K562 (cell line): ENCODE data around the gene SLAMF8. TPM values are rescaled to one million over a fixed set of nuclear protein-coding genes. Genes with fewer than 3 reads are reported as not detected.

ENCODE experiments used
- BDP1 ChIP-seq: IDR thresholded peaks from 3 replicates; pipeline ENCODE4 v1.6.1; 2011; ENCODE audit not compliant: insufficient read length, insufficient read depth
- ELF2 ChIP-seq: fragments of 250-450 bp; sonication (Bioruptor Pico); IDR thresholded peaks from 2 replicates; pipeline ENCODE4 v1.5.0; 2021; ENCODE audit warnings: mild to moderate bottlenecking
- ESRRA ChIP-seq: fragments of 450-650 bp; IDR thresholded peaks from 2 replicates; pipeline ENCODE4 v1.6.1; 2014; ENCODE audit warnings: low read depth, mild to moderate bottlenecking, moderate library complexity, borderline replicate concordance
- NFRKB ChIP-seq: fragments of 450-650 bp; IDR thresholded peaks from 2 replicates; pipeline ENCODE4 v1.6.1; 2016; ENCODE audit warnings: low read depth
- RBFOX2 ChIP-seq: fragments of 200-400 bp; formaldehyde crosslinking; IDR thresholded peaks from 2 replicates; pipeline ENCODE4 v1.6.1; 2017; ENCODE audit warnings: low read depth, mild to moderate bottlenecking, low read length, moderate library complexity
- RBM15 ChIP-seq: fragments of 200-400 bp; formaldehyde crosslinking; IDR thresholded peaks from 2 replicates; pipeline ENCODE4 v1.6.1; 2018; ENCODE audit warnings: mild to moderate bottlenecking, low read length, moderate library complexity; ENCODE audit not compliant: insufficient read depth
- SIN3A ChIP-seq, 2 experiments: fragments of 150-350 bp in 1 of 2; IDR thresholded peaks; 2 replicates each; pipeline ENCODE4 v1.6.1; 2011 to 2016; ENCODE audit warnings: borderline replicate concordance in 2 of 2, low read depth in 2 of 2, low read length in 2 of 2, mild to moderate bottlenecking in 2 of 2, moderate library complexity in 2 of 2; ENCODE audit not compliant: control insufficient read depth in 1 of 2
- SIRT6 ChIP-seq: IDR thresholded peaks from one replicate; pipeline ENCODE4 v1.6.1; 2012; ENCODE audit warnings: low read depth, mild to moderate bottlenecking, control low read depth, inconsistent platforms, low read length, moderate library complexity
- ZNF444 ChIP-seq: fragments of 250-450 bp; sonication (Bioruptor Pico); IDR thresholded peaks from 2 replicates; pipeline ENCODE4 v1.4.0; 2020; ENCODE audit warnings: mild to moderate bottlenecking, moderate library complexity
- polyA plus RNA-seq, 8 experiments: library from polyadenylated mRNA; depleted of rRNA in 4 of 8; stranded (reverse) in 5 of 8; unstranded in 3 of 8; fragments of >200 nt; fragmentation: Nextera tagmentation in 2 of 8; fragmentation: Illumina TruSeq in 1 of 8; extraction: Ambion mirVana in 2 of 8; extraction: Trizol in 1 of 8; gene quantifications; 2 replicates each; pipeline versions ENCODE4 v1.2.1 to v1.2.3, GENCODE V29; 2011 to 2014; ENCODE audit warnings: inconsistent platforms in 1 of 8, missing spikeins in 1 of 8
- total RNA-seq, 7 experiments: library from RNA; depleted of rRNA in 6 of 7; stranded (reverse); fragments of >200 nt in 6 of 7; fragmentation: Illumina TruSeq in 2 of 7; extraction: Trizol in 2 of 7; gene quantifications; 2 replicates each; pipeline versions ENCODE4 v1.2.1 to v1.2.3, GENCODE V29; 2011 to 2021; ENCODE audit warnings: low replicate concordance in 1 of 7
- TF ChIP-seq, protein P1 (sequence below): fragments of 250-450 bp; sonication (Bioruptor Pico); IDR thresholded peaks from 2 replicates; pipeline ENCODE4 v1.5.0; 2022; ENCODE audit warnings: mild to moderate bottlenecking
- TF ChIP-seq, protein P2 (sequence below), 2 experiments: fragments of 450-650 bp in 1 of 2; IDR thresholded peaks; 2 replicates each; pipeline ENCODE4 v1.6.1; 2011 to 2017; ENCODE audit warnings: low read depth in 2 of 2, antibody characterized with exemption in 1 of 2, borderline replicate concordance in 1 of 2, low read length in 1 of 2, mild to moderate bottlenecking in 1 of 2, mixed read lengths in 1 of 2; ENCODE audit not compliant: control insufficient read depth in 1 of 2
- TF ChIP-seq, protein P3 (sequence below): fragments of 450-650 bp; IDR thresholded peaks from one replicate; pipeline ENCODE4 v1.6.1; 2018; ENCODE audit warnings: mild to moderate bottlenecking, moderate library complexity; ENCODE audit not compliant: partially characterized antibody
- TF ChIP-seq, protein P4 (sequence below): fragments of 250-450 bp; sonication (Bioruptor Pico); IDR thresholded peaks from 2 replicates; pipeline ENCODE4 v1.8.0; 2022; ENCODE audit warnings: inconsistent platforms
- TF ChIP-seq, protein P5 (sequence below): sonication (generic); formaldehyde crosslinking; IDR thresholded peaks from 2 replicates; pipeline ENCODE4 v1.8.1; 2022; ENCODE audit warnings: missing genetic modification reagents

SLAMF8 gene
- total and polyA plus RNA-seq, 9 of the 15 experiments (the other 6 are each of a cell fraction or from before 2014, with no cell fraction given), result not detected

DNA sequence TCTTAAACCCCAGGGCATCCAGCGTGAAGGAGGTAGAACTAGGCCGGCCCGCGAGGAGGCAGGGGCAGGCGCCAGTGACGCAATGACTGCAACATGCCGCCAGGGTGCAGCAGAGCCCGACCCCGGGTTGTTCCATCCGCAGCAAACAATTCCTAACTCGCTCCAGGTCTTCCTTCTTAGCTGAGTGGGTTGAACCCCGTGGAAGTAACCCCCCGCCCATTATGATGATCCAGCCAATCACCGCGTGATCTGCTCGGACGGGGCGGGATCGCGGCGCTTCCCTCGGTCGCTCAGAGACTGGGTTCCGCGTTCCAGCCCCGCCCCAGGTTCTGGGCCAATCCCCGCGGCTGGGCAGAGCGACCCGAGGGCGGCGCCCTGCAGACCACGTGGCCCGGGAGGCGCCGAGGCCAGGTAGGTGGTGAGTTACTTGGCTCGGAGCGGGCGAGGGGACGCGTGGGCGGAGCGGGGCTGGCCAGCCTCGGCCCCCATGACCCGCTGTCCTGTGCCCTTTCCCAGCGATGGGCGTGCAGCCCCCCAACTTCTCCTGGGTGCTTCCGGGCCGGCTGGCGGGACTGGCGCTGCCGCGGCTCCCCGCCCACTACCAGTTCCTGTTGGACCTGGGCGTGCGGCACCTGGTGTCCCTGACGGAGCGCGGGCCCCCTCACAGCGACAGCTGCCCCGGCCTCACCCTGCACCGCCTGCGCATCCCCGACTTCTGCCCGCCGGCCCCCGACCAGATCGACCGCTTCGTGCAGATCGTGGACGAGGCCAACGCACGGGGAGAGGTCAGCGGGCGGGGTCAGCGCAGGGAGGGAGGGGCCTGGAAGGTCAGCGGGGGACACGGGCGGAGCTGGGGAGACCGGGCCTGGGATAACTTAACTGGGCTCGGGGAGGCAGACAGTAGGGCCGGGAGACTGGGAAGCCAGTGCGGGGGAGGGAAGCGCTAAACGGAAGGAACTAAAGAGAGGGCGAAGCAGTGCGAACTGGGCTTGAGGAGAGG lies 45.8 kb upstream of the SLAMF8 start, which contains the start of gene DUSP23 (continued):
- TF ChIP-seq, protein P1, sequence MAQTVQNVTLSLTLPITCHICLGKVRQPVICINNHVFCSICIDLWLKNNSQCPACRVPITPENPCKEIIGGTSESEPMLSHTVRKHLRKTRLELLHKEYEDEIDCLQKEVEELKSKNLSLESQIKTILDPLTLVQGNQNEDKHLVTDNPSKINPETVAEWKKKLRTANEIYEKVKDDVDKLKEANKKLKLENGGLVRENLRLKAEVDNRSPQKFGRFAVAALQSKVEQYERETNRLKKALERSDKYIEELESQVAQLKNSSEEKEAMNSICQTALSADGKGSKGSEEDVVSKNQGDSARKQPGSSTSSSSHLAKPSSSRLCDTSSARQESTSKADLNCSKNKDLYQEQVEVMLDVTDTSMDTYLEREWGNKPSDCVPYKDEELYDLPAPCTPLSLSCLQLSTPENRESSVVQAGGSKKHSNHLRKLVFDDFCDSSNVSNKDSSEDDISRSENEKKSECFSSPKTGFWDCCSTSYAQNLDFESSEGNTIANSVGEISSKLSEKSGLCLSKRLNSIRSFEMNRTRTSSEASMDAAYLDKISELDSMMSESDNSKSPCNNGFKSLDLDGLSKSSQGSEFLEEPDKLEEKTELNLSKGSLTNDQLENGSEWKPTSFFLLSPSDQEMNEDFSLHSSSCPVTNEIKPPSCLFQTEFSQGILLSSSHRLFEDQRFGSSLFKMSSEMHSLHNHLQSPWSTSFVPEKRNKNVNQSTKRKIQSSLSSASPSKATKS, result no peak
- TF ChIP-seq RBFOX2, result peak; percentile 76
- TF ChIP-seq ELF2, result peak; percentile 83
- TF ChIP-seq SIRT6, result no peak
- TF ChIP-seq RBM15, result no peak
- TF ChIP-seq, protein P2, sequence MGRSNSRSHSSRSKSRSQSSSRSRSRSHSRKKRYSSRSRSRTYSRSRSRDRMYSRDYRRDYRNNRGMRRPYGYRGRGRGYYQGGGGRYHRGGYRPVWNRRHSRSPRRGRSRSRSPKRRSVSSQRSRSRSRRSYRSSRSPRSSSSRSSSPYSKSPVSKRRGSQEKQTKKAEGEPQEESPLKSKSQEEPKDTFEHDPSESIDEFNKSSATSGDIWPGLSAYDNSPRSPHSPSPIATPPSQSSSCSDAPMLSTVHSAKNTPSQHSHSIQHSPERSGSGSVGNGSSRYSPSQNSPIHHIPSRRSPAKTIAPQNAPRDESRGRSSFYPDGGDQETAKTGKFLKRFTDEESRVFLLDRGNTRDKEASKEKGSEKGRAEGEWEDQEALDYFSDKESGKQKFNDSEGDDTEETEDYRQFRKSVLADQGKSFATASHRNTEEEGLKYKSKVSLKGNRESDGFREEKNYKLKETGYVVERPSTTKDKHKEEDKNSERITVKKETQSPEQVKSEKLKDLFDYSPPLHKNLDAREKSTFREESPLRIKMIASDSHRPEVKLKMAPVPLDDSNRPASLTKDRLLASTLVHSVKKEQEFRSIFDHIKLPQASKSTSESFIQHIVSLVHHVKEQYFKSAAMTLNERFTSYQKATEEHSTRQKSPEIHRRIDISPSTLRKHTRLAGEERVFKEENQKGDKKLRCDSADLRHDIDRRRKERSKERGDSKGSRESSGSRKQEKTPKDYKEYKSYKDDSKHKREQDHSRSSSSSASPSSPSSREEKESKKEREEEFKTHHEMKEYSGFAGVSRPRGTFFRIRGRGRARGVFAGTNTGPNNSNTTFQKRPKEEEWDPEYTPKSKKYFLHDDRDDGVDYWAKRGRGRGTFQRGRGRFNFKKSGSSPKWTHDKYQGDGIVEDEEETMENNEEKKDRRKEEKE (IDR thresholded peaks at IDR 0.05; ENCODE audit: borderline replicate concordance in 1 of 2, control insufficient read depth in 1 of 2, low read depth in 2 of 2, low read length in 1 of 2), result no peak
- TF ChIP-seq, protein P3, sequence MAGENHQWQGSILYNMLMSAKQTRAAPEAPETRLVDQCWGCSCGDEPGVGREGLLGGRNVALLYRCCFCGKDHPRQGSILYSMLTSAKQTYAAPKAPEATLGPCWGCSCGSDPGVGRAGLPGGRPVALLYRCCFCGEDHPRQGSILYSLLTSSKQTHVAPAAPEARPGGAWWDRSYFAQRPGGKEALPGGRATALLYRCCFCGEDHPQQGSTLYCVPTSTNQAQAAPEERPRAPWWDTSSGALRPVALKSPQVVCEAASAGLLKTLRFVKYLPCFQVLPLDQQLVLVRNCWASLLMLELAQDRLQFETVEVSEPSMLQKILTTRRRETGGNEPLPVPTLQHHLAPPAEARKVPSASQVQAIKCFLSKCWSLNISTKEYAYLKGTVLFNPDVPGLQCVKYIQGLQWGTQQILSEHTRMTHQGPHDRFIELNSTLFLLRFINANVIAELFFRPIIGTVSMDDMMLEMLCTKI, result no peak
- no peak for TF ChIP-seq ZNF444 (CRISPR knock-in tag)
- no peak for TF ChIP-seq BDP1
- TF ChIP-seq, protein P4, sequence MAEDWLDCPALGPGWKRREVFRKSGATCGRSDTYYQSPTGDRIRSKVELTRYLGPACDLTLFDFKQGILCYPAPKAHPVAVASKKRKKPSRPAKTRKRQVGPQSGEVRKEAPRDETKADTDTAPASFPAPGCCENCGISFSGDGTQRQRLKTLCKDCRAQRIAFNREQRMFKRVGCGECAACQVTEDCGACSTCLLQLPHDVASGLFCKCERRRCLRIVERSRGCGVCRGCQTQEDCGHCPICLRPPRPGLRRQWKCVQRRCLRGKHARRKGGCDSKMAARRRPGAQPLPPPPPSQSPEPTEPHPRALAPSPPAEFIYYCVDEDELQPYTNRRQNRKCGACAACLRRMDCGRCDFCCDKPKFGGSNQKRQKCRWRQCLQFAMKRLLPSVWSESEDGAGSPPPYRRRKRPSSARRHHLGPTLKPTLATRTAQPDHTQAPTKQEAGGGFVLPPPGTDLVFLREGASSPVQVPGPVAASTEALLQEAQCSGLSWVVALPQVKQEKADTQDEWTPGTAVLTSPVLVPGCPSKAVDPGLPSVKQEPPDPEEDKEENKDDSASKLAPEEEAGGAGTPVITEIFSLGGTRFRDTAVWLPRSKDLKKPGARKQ, result no peak
- TF ChIP-seq, protein P5, sequence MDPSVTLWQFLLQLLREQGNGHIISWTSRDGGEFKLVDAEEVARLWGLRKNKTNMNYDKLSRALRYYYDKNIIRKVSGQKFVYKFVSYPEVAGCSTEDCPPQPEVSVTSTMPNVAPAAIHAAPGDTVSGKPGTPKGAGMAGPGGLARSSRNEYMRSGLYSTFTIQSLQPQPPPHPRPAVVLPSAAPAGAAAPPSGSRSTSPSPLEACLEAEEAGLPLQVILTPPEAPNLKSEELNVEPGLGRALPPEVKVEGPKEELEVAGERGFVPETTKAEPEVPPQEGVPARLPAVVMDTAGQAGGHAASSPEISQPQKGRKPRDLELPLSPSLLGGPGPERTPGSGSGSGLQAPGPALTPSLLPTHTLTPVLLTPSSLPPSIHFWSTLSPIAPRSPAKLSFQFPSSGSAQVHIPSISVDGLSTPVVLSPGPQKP (CRISPR knock-in tag), result no peak
- no peak for TF ChIP-seq NFRKB
- peak; percentile 26 for TF ChIP-seq ESRRA
- TF ChIP-seq SIN3A (IDR thresholded peaks at IDR 0.05; ENCODE audit: borderline replicate concordance in 2 of 2, control insufficient read depth in 1 of 2, low read depth in 2 of 2, low read length in 2 of 2), result peak in 1 of 2 experiments; percentile 55; a peak in 1 of 4 replicates
